Testis (tissue), 2 donors: ENCODE measurements around the gene AKR1C8.
"Not testable (repeated sequence)": the region's sequence is repeated elsewhere in the genome, so short reads cannot be mapped to it uniquely, and the experiment has no call there.

Source experiments
- POLR2A ChIP-seq: fragments of 450-650 bp; IDR thresholded peaks from one replicate; pipeline ENCODE4 v1.6.1; 2017; ENCODE audit warnings: antibody characterized with exemption, mild to moderate bottlenecking, moderate library complexity
- TF ChIP-seq, protein P1 (sequence below), 3 experiments: fragments of 450-650 bp in 2 of 3; fragments of 200-600 bp in 1 of 3; sonication (generic) in 1 of 3; IDR thresholded peaks; one replicate each; pipeline ENCODE4 v1.5.1; 2016 to 2019; ENCODE audit warnings: antibody characterized with exemption in 3 of 3, mild to moderate bottlenecking in 2 of 3, moderate library complexity in 1 of 3

DNA sequence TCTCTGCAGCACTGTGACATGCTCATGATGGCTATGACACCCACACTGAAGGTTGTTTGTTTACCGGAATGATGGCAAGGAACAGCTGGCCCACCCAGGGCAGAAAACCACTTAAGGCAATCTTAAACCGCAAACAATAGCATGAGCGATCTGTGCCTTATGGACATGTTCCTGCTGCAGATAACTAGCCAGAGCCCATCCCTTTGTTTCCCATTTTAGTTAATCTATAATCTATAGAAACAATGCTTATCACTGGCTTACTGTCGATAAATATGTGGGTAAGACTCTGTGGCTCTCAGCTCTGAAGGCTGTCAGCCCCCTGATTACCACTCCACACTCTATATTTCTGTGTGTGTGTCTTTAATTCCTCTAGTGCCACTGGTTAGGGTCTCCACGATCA, 65.0 kb downstream of the AKR1C8 start:
- TF ChIP-seq, protein P1, sequence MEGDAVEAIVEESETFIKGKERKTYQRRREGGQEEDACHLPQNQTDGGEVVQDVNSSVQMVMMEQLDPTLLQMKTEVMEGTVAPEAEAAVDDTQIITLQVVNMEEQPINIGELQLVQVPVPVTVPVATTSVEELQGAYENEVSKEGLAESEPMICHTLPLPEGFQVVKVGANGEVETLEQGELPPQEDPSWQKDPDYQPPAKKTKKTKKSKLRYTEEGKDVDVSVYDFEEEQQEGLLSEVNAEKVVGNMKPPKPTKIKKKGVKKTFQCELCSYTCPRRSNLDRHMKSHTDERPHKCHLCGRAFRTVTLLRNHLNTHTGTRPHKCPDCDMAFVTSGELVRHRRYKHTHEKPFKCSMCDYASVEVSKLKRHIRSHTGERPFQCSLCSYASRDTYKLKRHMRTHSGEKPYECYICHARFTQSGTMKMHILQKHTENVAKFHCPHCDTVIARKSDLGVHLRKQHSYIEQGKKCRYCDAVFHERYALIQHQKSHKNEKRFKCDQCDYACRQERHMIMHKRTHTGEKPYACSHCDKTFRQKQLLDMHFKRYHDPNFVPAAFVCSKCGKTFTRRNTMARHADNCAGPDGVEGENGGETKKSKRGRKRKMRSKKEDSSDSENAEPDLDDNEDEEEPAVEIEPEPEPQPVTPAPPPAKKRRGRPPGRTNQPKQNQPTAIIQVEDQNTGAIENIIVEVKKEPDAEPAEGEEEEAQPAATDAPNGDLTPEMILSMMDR (IDR thresholded peaks at IDR 0.05) = not testable (repeated sequence)
- not testable (repeated sequence) for TF ChIP-seq POLR2A
